Measurements from ENCODE around the gene PALLD. TPM values are rescaled to one million over a fixed set of nuclear protein-coding genes. Genes with fewer than 3 reads are reported as not detected.

PALLD gene
- total RNA-seq, 6 experiments from 2014 or later: 7.7 to 81.6 (median 24.8) TPM

DNA sequence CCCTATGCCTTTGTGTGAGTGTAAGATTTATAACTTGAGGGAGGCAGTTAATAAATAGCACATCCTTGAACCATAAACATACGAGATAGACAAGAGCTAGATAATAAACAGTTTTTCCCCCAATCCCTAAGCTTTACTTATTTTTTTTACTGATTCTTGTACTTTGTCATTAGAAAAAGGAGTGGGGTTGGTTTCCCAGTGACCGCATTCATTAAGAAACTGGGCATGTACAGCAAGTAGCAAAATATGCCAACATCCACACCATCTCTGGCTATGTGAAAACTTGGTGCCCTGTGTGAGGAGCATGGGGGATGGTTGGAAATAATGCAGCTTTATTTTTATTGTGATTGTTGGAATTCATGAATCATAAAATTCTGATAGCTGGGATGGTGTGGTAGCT, 337.0 kb downstream of the PALLD start:
- H3K27me3 ChIP-seq: no peaks in the 10 kb centered on the region
- H3K36me3 ChIP-seq: no peaks in the 10 kb centered on the region
- H3K4me1 ChIP-seq: peaks cover 0 to 5% (median 0%) of the 10 kb centered on the region in 4 donors
- TF ChIP-seq, protein P1, sequence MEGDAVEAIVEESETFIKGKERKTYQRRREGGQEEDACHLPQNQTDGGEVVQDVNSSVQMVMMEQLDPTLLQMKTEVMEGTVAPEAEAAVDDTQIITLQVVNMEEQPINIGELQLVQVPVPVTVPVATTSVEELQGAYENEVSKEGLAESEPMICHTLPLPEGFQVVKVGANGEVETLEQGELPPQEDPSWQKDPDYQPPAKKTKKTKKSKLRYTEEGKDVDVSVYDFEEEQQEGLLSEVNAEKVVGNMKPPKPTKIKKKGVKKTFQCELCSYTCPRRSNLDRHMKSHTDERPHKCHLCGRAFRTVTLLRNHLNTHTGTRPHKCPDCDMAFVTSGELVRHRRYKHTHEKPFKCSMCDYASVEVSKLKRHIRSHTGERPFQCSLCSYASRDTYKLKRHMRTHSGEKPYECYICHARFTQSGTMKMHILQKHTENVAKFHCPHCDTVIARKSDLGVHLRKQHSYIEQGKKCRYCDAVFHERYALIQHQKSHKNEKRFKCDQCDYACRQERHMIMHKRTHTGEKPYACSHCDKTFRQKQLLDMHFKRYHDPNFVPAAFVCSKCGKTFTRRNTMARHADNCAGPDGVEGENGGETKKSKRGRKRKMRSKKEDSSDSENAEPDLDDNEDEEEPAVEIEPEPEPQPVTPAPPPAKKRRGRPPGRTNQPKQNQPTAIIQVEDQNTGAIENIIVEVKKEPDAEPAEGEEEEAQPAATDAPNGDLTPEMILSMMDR (IDR thresholded peaks at IDR 0.05): no peak
- no peak for TF ChIP-seq POLR2A (IDR thresholded peaks at IDR 0.05)
- no peak overlapping the region for H3K27ac ChIP-seq
- no peak overlapping the region for H3K4me3 ChIP-seq
- ATAC-seq (no peak), DNase-seq (no peak)
- 58% methylated on average over 2 of the region's 2 CpGs for WGBS (ENCODE audit: insufficient coverage, low coverage, low lambda C conversion rate, missing lambda C conversion rate)
- no peaks in the 10 kb centered on the region for H3K9me3 ChIP-seq
- intact Hi-C loops (cut with DNase I): no loop called here

DNA sequence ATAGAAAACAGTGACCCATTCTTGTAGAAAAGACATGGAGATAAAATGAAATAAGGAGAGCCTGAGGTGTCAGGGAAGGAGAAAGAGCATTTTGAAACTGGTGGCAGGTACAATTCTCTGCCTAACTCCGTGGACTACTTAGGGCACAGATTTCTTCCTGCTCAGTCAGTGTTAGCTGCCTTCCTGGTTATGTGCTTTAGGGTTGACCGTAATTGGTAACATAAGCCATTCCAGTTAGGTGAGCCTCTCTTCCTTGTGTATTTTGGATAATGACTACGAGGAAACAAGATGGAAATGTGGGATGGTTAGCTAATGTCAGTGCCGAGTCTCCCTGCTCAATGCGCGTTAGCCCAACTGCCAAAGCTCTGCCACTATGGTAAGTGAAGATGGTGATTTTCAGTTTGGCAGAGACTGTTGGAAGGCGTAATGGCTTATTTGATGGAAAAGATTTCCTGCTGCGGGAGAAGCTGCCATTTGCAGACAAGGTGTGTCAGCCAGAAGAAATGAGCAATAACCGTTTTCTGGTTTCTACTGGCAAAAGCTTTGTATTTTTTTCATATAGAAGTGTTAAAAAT, 339.1 kb downstream of the PALLD start:
- TF ChIP-seq POLR2A (IDR thresholded peaks at IDR 0.05): no peak
- TF ChIP-seq, protein P1 (IDR thresholded peaks at IDR 0.05): no peak
- no peak for DNase-seq
- Histone ChIP-seq H3K9me3 (no peaks in the 10 kb centered on the region), H3K4me3 (no peak overlapping the region), H3K27me3 (no peaks in the 10 kb centered on the region), H3K4me1 (peaks cover 0 to 5% (median 0%) of the 10 kb centered on the region in 4 donors), H3K36me3 (no peaks in the 10 kb centered on the region), H3K27ac (no peak overlapping the region)
- intact Hi-C loops (cut with DNase I): no loop called here
- WGBS (ENCODE audit: insufficient coverage, low coverage, low lambda C conversion rate, missing lambda C conversion rate): 78% methylated on average over 9 of the region's 9 CpGs
- ATAC-seq: no peak

DNA sequence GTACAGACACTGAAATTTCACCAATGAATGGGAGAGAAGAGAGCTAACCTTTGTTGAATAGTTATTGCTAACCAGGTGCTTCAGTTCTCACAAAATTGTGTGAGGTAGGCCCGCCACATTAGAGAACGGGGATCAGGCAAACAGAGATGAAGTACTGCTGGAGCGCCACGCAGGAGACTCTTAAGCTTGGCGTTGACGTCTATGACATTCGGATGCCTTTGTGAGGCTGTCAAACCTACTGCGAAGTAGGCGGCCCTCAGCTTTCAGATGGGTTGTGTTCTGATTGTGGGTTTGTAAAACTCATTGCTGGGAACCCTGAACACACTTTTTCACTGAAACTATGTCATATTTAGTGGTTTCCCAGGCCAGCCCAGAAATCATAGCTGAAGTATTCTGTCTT, 339.6 kb downstream of the PALLD start:
- H3K9me3 ChIP-seq: no peaks in the 10 kb centered on the region
- WGBS (ENCODE audit: insufficient coverage, low coverage, low lambda C conversion rate, missing lambda C conversion rate): 59% methylated on average over 4 of the region's 9 CpGs
- intact Hi-C loops (cut with DNase I): no loop called here
- no peaks in the 10 kb centered on the region for H3K27me3 ChIP-seq
- H3K4me1 ChIP-seq: peaks cover 0 to 5% (median 0%) of the 10 kb centered on the region in 4 donors
- DNase-seq (no peak), ATAC-seq (no peak)
- no peak overlapping the region for H3K4me3 ChIP-seq
- H3K36me3 ChIP-seq: no peaks in the 10 kb centered on the region
- TF ChIP-seq POLR2A (IDR thresholded peaks at IDR 0.05): no peak
- TF ChIP-seq, protein P1 (IDR thresholded peaks at IDR 0.05): no peak
- H3K27ac ChIP-seq: no peak overlapping the region

DNA sequence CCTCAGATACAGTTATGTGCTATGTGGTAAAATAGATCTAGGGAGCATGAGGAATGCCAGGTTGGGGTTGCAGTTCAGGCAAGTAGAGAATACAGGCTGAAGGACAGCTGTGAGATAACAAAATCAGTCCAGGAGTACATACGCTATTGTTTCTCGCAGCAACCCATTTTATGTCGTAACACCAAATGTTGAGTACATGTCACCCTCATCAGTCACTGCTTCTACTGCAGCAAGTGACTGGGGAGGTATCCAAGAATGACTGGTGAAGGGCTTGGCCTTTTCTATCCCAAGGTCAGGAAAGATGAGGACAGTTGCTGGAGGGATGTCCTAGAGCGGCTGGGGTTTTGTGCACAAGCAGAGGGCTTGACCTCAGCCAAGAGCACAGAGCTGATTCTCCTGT, 341.1 kb downstream of the PALLD start:
- H3K4me3 ChIP-seq: no peak overlapping the region
- 85% methylated on average over 4 of the region's 4 CpGs for WGBS (ENCODE audit: insufficient coverage, low coverage, low lambda C conversion rate, missing lambda C conversion rate)
- intact Hi-C loops (cut with DNase I): no loop called here

More for the DNA sequence above, 341.1 kb downstream of the PALLD start:
- H3K27ac ChIP-seq: no peak overlapping the region
- TF ChIP-seq, protein P1 (IDR thresholded peaks at IDR 0.05): no peak
- TF ChIP-seq POLR2A (IDR thresholded peaks at IDR 0.05): no peak
- H3K36me3 ChIP-seq: no peaks in the 10 kb centered on the region
- H3K4me1 ChIP-seq: peaks cover 0 to 7% (median 0%) of the 10 kb centered on the region in 4 donors
- H3K27me3 ChIP-seq: no peaks in the 10 kb centered on the region
- no peaks in the 10 kb centered on the region for H3K9me3 ChIP-seq
- DNase-seq (no peak), ATAC-seq (no peak)

Data from right lobe of liver (tissue), 6 donors.